Activated CD8-positive, alpha-beta memory T cell treated with anti-CD3 and anti-CD28 coated beads, Interleukin-2, amount 10 ng/mL, durations not matched to agents 7 days and 5 days (primary cell): Measurements from ENCODE around the gene ZNF385B. TPM values are rescaled to one million over a fixed set of nuclear protein-coding genes. Genes with fewer than 3 reads are reported as not detected.

ENCODE experiments used
- ATAC-seq: fragments of 150-1000 bp; cut with Tn5 transposase; one replicate; pipeline ENCODE4 v1.10.0; 2021; ENCODE audit warnings: moderate library complexity
- CTCF ChIA-PET: fragments of 350-600 bp; sonication (Branson Sonifier 250); formaldehyde crosslinking; loops from one replicate; lab custom pipeline; 2021; ENCODE audit warnings: antibody characterized with exemption; lab: Charles Lee
- DNase-seq: peaks from one replicate; pipeline ENCODE4 v3.0.0-alpha.2; 2020
- H3K27ac Mint-ChIP-seq: one replicate; pipeline ENCODE4 v1.8.0; 2021; ENCODE audit warnings: mild to moderate bottlenecking, mixed read lengths
- H3K27me3 Mint-ChIP-seq: one replicate; pipeline ENCODE4 v1.8.0; 2021; ENCODE audit warnings: mixed read lengths
- H3K36me3 Mint-ChIP-seq: one replicate; pipeline ENCODE4 v1.8.0; 2021; ENCODE audit warnings: mild to moderate bottlenecking, mixed read lengths
- H3K4me1 Mint-ChIP-seq: one replicate; pipeline ENCODE4 v1.8.0; 2021; ENCODE audit warnings: mixed read lengths
- H3K4me3 Mint-ChIP-seq: one replicate; pipeline ENCODE4 v1.8.0; 2021; ENCODE audit warnings: mild to moderate bottlenecking, moderate library complexity, mixed read lengths
- H3K9me3 Mint-ChIP-seq: one replicate; pipeline ENCODE4 v1.8.0; 2022; ENCODE audit warnings: low read depth, mixed read lengths
- total RNA-seq, 2 experiments: library from RNA; stranded (reverse); gene quantifications; one replicate each; pipeline ENCODE4 v1.2.3, GENCODE V29; 2021

Gene ZNF385B
- total RNA-seq, 2 experiments from 2014 or later, result not detected

DNA sequence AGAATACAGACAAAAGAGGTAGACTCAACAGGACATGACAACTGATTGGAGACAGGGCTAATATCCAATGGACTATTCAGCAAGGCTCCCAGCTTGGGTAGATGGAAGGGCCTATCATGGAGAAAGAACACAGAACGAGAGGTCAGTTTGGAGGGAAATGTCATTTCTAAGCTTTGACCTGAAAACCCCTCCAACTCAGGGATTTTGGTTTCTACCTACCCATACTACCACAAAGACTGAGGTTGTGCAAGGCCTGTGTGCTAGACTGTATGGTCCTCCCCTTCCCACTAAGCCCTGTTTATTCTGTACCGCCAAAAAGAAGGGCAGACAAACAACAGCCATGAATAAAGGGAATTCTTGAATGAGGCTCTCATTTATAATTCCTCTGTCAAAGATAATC, 288.9 kb downstream of the ZNF385B start:
- no peak for DNase-seq
- ATAC-seq, result no peak
- Mint-ChIP-seq H3K36me3 (no peaks in the 10 kb centered on the region), H3K4me3 (no peak overlapping the region), H3K9me3 (no peaks in the 10 kb centered on the region), H3K4me1 (no peaks in the 10 kb centered on the region), H3K27ac (no peak overlapping the region), H3K27me3 (no peaks in the 10 kb centered on the region)
- CTCF ChIA-PET, result no interaction called here

DNA sequence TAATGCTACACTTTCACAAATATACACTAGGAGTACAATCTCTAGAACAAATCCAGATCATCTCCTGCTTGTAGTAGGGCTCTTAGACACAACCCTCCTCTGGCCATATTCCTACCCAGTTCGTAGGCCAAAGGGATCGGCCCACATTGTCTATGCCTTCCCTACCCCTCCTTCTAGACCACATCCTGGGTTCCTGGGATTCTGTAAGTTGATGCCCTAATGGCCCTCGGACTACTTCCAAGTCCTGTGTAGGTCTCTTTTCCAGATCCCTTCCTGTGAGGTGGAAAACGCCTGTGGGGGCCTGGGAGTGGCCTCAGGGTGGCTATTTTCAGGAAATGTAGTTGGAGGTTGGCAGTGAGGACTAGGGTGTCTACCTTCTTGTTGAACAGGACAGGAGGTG, 289.7 kb downstream of the ZNF385B start:
- CTCF ChIA-PET, result no interaction called here
- Mint-ChIP-seq H3K27ac (no peak overlapping the region), H3K9me3 (no peaks in the 10 kb centered on the region), H3K4me1 (no peaks in the 10 kb centered on the region), H3K36me3 (no peaks in the 10 kb centered on the region), H3K27me3 (no peaks in the 10 kb centered on the region), H3K4me3 (no peak overlapping the region)
- ATAC-seq (no peak), DNase-seq (no peak)

DNA sequence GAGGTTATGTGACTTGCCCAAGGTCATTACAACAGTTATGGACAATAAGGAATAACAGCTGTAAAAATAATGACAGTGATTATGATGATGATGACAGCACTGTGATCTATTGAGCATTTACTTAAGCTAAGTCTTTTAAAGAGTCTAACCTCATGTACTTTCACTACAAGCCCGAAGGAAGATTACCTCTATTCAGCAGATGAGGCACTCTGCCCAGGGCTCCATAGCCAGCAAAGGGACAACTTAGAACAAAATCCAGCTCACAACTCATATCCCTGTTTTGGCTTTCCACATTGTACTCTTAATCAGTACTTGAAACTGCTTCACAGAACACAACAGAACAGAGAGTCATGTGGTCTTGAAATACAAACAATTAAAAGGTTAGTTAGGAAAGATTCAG, 290.2 kb downstream of the ZNF385B start:
- ATAC-seq (no peak), DNase-seq (no peak)
- Mint-ChIP-seq H3K4me3 (no peak overlapping the region), H3K9me3 (no peaks in the 10 kb centered on the region), H3K4me1 (no peaks in the 10 kb centered on the region), H3K27me3 (no peaks in the 10 kb centered on the region), H3K27ac (no peak overlapping the region), H3K36me3 (no peaks in the 10 kb centered on the region)
- CTCF ChIA-PET, result no interaction called here

DNA sequence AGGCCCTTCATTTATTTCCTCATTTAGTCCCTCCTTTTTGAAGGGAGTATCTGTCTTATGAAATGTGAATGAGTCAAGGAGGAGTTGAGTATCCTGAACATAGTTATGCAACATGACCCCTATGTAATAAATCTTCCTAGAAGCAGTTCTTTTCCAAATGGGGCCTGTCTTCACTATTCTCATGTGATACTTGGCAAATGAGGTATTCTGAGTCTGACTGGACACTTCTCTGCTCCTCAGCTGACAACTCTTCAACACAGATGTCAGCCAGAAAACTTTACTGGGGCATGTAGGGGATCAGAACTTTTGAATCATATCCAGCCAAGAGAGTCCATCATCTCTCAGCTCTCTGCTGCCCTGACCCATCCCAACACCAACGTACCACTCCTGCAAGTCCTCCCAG, 291.6 kb downstream of the ZNF385B start:
- CTCF ChIA-PET, result no interaction called here
- no peak for ATAC-seq
- no peaks in the 10 kb centered on the region for H3K36me3 Mint-ChIP-seq
- no peaks in the 10 kb centered on the region for H3K27me3 Mint-ChIP-seq
- H3K9me3 Mint-ChIP-seq, result no peaks in the 10 kb centered on the region
- H3K27ac Mint-ChIP-seq, result no peak overlapping the region
- no peak for DNase-seq
- no peak overlapping the region for H3K4me3 Mint-ChIP-seq
- H3K4me1 Mint-ChIP-seq, result no peaks in the 10 kb centered on the region

DNA sequence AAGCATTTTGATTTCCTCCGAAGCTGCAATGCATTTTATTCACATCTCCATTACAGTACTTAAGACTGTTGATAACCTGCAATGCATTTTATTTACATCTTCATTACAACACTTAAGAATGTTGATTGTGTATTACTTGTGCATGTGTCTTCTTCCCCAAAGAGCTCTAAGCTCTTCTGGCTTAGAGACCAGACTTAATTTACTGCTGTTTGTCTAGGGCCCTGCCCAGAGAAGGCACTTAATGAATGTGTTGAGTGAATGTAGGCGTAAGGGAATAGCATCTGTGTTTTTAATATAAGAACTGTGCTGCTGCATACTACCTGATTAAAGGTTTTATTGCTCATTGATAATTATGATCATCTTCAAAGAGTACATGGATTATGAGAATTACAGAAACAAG, 295.6 kb downstream of the ZNF385B start:
- no peak for DNase-seq
- no peak for ATAC-seq
- H3K9me3 Mint-ChIP-seq, result no peaks in the 10 kb centered on the region
- CTCF ChIA-PET, result no interaction called here
- H3K27me3 Mint-ChIP-seq, result peaks cover 3% of the 10 kb centered on the region
- no peak overlapping the region for H3K27ac Mint-ChIP-seq
- H3K4me3 Mint-ChIP-seq, result no peak overlapping the region
- no peaks in the 10 kb centered on the region for H3K36me3 Mint-ChIP-seq
- no peaks in the 10 kb centered on the region for H3K4me1 Mint-ChIP-seq

DNA sequence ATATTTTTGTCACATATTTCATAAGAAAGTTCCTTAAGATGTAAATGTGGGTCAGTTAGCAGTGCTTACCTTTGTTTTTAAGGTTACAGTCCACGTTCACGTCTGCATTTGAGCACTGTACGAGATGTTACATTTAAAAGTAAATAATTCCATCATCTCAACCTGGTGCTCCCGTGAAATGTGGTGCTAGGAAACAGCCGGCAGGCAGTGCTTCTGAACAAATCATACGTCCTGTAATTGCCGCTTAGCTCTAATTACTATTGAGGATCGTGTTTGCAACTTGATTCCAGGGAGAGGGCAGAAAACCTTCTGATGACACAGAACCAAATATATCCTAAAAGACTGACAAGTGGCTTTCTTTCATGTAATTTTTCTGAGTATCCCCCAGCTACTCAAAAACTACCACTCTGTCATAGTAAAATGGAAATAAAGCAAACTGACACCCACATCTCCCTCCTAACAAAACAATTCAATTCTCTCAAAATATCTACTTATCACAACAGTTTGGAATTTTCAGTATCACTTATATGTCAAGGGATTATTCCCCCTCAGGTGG, 299.0 kb downstream of the ZNF385B start:
- CTCF ChIA-PET, result no interaction called here
- Mint-ChIP-seq H3K9me3 (no peaks in the 10 kb centered on the region), H3K4me3 (no peak overlapping the region), H3K4me1 (no peaks in the 10 kb centered on the region), H3K36me3 (no peaks in the 10 kb centered on the region), H3K27me3 (peaks cover 3% of the 10 kb centered on the region), H3K27ac (no peak overlapping the region)
- ATAC-seq, result no peak
- no peak for DNase-seq

DNA sequence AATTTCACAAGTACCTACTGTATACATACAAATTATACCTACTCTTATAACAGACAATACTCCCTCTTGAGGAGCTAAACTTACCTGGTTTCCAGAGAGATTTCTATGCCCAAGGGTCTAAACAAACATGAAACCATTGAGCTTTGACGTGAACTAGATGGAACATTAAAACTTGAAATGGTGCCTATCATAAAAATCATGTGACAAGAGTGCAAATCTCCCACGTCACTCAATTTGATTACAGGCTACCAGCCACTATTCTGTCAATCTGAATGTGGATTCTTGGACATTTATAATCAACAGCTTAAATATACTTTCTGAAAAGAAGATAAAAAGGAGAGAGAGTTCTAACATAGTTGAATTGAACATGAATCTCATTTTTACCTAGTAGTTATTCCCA, 299.7 kb downstream of the ZNF385B start:
- no peak overlapping the region for H3K27ac Mint-ChIP-seq
- H3K9me3 Mint-ChIP-seq, result no peaks in the 10 kb centered on the region
- ATAC-seq, result no peak
- CTCF ChIA-PET, result no interaction called here
- no peaks in the 10 kb centered on the region for H3K4me1 Mint-ChIP-seq
- peaks cover 3% of the 10 kb centered on the region for H3K27me3 Mint-ChIP-seq
- H3K36me3 Mint-ChIP-seq, result no peaks in the 10 kb centered on the region
- no peak for DNase-seq
- no peak overlapping the region for H3K4me3 Mint-ChIP-seq

DNA sequence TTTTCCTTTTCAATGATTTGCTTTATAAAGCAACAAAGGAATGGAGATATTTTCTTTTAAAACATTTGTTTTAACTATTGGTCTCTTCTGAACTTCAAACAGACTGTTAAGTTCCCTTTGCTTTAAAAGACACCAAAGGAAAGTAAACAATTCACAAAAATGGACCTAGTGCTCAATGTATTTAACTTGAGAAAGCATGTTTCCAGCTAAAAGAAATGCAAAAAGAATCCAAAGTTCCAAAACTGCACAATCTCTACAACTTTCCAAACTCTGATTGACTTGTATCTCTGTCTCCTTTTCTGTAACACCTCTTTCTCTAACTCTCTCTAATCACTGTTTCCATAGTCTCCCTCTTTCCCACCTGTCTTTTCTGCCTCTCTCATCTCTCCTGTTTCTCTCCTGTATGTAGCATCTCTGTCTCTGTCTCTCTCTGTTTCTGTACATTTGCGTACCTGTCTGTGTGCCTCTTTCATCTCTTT, 301.1 kb downstream of the ZNF385B start:
- Mint-ChIP-seq H3K9me3 (no peaks in the 10 kb centered on the region), H3K27me3 (peaks cover 3% of the 10 kb centered on the region), H3K4me3 (no peak overlapping the region), H3K4me1 (no peaks in the 10 kb centered on the region), H3K27ac (no peak overlapping the region), H3K36me3 (no peaks in the 10 kb centered on the region)
- DNase-seq, result no peak
- CTCF ChIA-PET, result no interaction called here
- no peak for ATAC-seq

DNA sequence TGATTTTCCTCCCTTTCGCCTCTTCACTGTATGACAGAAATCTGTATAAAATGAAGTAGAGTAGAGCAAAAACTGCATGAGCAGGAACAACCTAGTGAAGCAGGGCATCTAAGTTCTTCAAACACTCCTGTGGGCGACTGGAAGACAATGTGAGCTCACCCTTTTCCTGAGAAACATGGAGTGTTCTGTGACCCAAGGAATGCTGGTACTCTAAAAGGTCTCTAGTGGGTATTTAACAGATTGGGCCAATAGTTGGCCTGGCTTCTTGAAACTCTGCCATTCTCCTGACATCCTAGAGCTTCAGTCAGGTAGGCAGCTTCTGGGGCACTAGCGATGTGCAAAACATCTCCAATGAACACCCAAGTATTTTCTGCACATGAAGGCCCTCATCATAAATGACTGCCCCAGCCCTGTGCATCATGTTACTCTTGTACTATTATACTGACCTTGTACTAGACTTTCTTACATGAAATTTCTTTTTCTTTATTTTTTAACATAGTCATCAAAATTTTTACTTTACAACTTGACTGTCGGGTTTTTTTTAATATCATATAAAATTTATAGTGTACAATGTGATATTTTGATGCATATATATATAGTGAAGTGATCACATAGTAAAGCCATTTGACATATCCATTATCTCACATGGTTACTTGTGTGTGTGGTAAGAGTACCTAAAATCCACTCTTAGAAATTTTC, 302.2 kb downstream of the ZNF385B start:
- CTCF ChIA-PET, result interaction anchor here (0.8 kb wide), 1 partner anchor 1096 kb away, joined by 3 read pairs; no protein-coding TSS in a partner anchor
- H3K4me3 Mint-ChIP-seq, result no peak overlapping the region
- ATAC-seq (no peak), DNase-seq (no peak)
- no peaks in the 10 kb centered on the region for H3K4me1 Mint-ChIP-seq
- H3K27me3 Mint-ChIP-seq, result peaks cover 3% of the 10 kb centered on the region
- H3K27ac Mint-ChIP-seq, result no peak overlapping the region
- no peaks in the 10 kb centered on the region for H3K9me3 Mint-ChIP-seq
- no peaks in the 10 kb centered on the region for H3K36me3 Mint-ChIP-seq

DNA sequence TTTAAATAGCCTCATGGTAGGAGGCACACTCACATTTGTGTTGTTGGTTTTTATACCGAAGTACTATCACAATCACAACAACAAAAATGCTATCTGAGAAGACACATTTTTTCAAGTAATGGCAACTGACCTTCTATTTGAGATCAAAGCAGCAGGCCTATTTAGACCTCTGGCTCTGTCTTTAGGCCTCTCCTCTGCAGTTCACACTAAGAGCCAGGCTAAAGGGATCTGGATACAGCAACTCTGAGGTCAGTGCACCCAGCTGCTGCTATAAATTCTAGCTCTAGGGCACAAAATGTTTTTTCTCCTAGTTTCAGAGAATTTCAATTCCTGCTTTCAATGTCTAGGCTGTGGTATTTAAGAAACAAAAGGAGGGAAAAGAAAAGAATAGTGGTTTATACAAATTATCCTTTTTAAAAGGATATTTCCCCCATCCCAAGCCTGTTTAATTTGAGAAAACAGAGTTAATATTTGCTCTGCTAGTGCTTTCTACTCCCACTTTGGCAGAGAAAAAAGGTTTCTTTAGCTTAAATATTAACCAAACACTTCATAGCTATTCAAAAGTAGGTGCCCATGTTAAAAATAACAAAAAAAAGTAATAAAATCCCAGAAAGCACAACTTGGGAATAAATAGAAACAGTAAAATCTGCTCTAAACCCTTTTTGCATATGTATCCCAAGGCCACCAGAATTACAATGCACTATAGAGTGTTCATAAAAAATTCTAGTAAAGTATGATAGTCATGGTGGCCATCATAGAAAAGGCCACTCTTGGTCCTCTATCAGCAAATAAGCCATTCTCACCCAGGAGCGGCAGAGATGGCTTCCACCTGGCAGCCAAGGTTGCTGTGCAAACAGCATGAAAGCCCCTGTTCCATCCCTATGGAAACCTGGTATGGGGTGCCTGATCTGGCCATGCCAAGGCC, 303.1 kb downstream of the ZNF385B start:
- Mint-ChIP-seq H3K36me3 (no peaks in the 10 kb centered on the region), H3K4me1 (no peaks in the 10 kb centered on the region), H3K4me3 (no peak overlapping the region), H3K27ac (no peak overlapping the region), H3K9me3 (no peaks in the 10 kb centered on the region), H3K27me3 (peaks cover 3% of the 10 kb centered on the region)
- no peak for ATAC-seq
- CTCF ChIA-PET, result no interaction called here
- DNase-seq, result no peak

DNA sequence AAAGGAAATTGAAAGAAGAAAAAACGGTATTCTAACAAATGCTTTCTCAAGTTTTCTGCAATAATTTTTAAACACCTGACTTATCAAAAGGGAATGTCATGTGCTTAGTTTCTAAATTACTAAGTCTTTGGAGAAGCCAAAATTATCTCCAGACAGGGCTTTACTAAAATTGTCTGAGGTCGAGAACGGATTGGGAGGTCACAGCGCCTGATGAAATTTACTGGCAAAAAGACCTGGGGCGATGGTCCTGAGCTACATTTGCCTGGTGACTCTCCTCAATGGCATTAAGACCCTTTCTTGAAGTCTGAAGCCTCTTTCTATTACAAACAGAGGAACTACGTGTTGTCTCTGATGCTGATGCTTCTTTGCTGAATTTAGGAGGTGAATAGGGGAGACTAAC, 305.0 kb downstream of the ZNF385B start:
- CTCF ChIA-PET, result no interaction called here
- Mint-ChIP-seq H3K9me3 (no peaks in the 10 kb centered on the region), H3K36me3 (no peaks in the 10 kb centered on the region), H3K4me3 (no peak overlapping the region), H3K27ac (no peak overlapping the region), H3K4me1 (no peaks in the 10 kb centered on the region), H3K27me3 (no peaks in the 10 kb centered on the region)
- DNase-seq (no peak), ATAC-seq (no peak)

DNA sequence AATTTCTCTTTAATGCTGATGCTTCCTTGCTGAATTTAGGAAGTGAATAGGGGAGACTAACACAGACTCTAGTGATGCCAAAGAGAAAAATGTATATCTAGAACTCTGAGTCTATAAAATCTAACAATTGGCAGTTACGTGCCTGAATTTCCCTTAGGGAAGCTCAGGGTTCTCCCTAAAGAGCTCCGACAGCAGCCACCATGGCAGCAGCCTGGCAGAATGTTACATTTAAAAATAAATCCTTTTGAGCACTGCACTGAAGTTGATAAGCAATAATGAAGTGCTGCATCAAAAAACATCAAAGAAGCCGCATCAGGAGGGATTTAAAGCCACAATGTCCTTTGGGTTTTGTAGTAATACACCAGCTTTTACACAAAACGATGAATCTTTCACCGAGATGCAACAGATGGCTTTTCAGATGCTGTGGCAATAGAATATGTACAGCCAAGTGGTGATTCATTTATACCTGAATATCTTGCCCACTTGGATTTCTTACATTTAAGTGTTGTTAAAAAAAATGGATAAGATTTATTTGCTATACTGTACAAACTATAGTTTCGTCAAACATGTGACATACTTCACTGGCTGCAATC, 305.6 kb downstream of the ZNF385B start:
- Mint-ChIP-seq H3K4me1 (no peaks in the 10 kb centered on the region), H3K27ac (no peak overlapping the region), H3K36me3 (no peaks in the 10 kb centered on the region), H3K4me3 (no peak overlapping the region), H3K27me3 (no peaks in the 10 kb centered on the region), H3K9me3 (no peaks in the 10 kb centered on the region)
- DNase-seq (no peak), ATAC-seq (no peak)
- CTCF ChIA-PET, result no interaction called here

DNA sequence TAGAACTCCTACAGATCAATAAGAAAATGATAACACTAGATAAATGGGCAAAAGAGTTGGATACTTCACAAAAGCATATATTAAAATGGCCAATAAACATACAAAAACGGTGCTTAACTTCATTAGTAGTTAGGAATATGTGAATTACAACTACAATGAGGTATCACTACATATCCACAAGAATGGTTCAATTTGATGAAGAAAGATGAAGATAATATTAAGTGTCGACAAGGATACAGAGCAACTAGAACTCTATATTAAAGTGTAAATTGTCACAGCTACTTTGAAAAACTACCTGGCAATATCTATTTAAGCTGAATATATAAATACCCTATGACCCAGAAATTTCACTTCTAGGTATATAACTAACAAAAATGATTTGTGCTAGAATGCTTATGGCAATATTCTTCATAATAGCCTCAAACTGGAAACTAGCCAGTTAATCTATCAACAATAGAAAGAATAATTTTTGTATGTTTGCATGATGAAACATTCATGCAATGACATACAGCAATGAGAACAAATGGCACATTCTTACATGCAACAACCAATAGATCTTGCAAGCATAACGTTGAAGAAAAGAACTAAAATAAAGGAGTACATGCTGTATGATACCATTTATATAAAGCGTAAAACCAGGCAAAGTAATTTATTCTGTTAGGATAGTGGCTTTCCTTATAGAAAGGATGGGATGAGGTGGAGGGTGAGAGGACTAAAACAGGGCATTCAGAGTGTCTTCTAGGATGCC, 306.6 kb downstream of the ZNF385B start:
- DNase-seq (no peak), ATAC-seq (no peak)
- CTCF ChIA-PET, result no interaction called here
- Mint-ChIP-seq H3K4me3 (no peak overlapping the region), H3K27me3 (no peaks in the 10 kb centered on the region), H3K9me3 (no peaks in the 10 kb centered on the region), H3K27ac (no peak overlapping the region), H3K4me1 (no peaks in the 10 kb centered on the region), H3K36me3 (no peaks in the 10 kb centered on the region)
